GM19455 (cell line): Measurements from ENCODE around the gene ADAM15.

Source experiments
- ATAC-seq: cut with Tn5 transposase; IDR thresholded peaks from one replicate; pipeline ENCODE4 v1.9.1; 2021; ENCODE audit not compliant: unreplicated experiment

ADAM15 gene

DNA sequence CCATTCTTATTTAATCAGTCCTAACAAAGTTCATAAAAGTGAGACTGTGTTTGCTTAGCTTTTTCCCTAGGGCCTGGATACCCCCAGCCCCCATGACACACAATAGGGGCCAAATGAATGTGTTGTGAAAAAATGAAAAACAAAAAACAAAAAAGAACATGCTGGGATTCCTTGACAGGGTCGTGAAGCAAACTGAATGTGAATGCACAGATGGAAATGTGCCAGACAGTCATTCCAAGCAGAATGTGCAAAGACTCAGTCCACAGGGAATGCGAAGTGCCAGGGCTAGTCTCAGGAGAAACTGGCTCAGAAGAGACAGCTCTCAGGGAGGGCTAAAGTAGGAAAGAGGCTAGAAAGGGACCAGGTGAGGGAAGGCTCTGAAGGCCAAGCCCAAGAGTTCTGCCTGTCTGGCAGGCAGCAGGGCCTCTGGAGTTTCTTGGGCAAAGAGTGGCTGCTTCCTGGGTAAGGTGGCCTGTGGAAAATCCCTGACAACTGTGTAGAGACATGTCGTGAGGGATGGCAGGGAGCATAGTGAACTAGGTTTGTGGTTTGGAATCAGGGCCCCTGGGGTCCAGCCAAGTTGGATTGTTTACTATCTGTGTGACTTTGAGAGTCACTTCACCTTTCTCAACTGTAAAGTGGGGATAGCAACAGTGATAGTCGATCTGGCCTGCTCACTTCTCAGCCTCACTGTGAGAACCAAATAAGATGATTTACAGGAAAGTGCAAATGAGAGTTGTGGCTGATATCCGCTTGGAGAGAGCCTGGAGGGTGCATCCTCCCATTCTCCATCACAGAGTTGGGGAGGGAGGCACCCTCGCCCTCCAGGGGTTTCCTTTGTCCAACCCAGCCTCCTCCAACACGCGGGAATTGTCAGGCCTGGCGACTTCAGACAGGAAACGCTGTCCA lies 1.2 kb upstream of the ADAM15 start:
- ATAC-seq: no peak

DNA sequence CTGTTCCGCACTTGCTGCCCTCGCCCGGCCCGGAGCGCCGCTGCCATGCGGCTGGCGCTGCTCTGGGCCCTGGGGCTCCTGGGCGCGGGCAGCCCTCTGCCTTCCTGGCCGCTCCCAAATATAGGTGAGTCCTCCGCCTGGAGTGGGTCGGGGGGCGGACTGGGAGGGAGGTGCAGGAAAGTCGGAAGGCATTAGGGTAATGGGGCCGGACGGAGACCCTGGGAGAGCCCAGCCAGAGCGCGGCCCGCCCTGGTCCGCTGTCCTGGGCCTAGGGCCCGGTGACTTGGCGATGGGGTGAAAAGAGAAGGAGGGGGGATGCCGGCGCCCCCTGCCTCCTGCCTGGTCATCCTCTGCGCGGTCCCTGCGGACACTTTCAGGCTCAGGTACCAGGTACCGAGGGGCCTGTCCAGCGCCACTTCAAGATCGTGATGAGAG lies 243 bp downstream of the ADAM15 start:
- ATAC-seq: no peak

DNA sequence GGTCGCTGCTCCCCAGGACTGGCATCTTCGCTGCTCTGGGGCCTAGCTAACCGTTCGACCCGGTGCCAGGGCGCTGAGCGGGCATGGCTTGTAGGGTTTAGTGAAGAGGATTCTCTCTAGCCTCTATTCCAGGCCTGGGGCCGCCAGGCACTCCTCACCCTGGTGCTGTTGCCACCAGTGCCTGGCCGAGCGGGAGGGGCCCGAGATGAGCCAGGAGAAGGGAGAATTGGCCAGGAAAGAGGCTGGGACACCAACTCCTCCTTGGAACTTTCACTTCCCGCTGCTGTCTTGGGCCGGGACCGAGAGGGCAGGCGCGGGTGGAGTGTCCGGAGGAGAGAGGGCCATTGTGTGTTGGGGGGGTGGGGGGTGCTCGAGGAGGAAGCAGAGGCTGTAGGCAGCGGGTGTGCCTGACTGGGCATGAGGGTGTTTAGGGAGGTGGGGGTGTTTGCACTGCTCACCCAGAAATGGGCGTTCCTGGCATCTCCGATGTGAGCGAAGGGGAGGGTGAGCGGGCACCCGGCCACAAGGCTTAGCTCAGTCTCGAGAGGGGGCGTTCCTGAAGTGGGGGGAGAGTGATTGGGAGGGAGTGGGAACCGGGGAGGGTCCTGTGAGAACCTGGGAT lies 772 bp downstream of the ADAM15 start:
- no peak for ATAC-seq

DNA sequence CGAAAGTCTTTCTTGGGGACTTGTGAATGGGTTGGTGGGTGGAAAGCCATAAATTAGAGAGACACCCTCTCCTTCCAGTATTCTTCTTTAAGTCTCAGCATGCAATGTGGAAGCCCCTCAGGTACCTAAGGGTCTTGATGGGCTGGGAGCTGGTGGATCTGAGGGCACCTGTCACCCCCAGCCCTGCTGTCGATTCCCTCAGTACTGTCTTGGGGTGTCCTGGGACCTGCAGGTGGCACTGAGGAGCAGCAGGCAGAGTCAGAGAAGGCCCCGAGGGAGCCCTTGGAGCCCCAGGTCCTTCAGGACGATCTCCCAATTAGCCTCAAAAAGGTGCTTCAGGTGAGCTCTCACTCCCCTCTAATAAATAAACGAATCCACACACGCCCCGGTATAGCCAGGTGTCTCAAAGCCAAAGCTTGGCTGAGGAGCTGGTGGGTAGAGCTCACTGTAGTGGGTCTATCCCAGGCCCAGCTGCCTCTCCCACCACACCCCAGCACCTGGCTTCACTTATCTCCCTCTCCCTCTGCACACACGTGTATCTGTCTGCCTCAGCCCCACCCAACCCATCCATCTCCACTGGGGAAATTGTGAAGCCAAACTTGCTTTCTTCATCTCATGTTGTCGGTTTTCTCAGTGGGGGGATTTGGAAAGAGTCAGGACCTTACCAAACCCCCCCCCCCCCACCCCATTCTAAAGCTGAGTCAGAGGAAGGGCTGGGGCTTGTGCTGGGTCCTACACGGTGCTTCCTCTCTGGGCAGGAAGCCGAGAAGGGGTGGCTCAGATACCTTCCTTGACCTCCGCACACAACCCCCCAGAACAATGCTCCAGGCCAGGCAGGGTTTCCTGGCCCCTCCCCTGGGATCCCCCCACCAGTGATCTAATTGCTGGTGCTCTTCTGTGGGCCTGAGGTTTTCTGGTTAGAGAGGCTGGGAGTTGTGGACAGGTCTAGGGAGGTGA lies 1.6 kb downstream of the ADAM15 start:
- ATAC-seq: no peak

DNA sequence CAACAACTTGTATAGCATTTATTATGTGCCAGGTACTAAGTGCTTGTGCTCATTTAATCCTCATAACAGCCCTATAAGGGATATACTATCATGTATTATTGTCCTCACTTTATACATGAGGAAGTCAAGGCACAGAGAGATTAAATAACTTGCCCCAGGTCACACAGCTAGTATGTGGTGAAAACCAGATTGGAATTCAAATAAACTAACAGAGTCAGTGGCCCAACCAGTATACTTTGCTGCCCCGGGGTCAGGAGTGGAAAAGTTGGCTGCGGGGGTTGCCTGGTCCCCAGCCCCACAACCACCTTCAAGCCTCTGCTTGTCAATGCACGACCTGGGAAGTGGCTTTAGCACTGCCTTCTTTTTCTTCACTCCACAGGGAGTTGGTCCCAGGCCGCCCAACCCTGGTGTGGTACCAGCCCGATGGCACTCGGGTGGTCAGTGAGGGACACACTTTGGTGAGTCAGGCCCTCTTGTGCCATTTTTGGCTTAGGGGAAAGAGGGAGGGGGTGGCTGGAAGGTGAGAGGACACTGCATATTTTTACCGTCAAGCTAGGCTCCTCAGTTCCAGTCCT lies 2.5 kb downstream of the ADAM15 start:
- no peak for ATAC-seq

DNA sequence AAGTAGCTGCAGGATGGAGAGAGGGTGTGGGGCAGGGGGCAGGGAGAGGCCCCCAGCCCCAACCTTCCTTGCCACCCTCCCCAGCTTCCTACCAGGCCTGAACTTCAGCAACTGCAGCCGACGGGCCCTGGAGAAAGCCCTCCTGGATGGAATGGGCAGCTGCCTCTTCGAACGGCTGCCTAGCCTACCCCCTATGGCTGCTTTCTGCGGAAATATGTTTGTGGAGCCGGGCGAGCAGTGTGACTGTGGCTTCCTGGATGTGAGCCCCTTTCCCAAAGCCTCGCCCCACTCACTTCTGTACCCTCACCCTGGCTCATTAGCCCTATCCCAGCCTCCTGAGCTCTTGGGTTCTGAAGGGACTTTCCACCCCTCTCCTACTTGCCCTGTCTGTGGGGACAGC lies 6.0 kb downstream of the ADAM15 start:
- no peak for ATAC-seq

DNA sequence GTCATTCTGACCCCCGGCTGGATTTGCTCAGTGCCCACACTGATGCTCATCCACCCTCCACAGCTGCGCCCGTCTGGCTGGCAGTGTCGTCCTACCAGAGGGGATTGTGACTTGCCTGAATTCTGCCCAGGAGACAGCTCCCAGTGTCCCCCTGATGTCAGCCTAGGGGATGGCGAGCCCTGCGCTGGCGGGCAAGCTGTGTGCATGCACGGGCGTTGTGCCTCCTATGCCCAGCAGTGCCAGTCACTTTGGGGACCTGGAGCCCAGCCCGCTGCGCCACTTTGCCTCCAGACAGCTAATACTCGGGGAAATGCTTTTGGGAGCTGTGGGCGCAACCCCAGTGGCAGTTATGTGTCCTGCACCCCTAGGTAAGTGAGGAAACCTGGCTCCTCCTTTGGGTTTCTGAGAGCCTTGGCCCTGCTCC lies 6.7 kb downstream of the ADAM15 start:
- ATAC-seq: no peak

DNA sequence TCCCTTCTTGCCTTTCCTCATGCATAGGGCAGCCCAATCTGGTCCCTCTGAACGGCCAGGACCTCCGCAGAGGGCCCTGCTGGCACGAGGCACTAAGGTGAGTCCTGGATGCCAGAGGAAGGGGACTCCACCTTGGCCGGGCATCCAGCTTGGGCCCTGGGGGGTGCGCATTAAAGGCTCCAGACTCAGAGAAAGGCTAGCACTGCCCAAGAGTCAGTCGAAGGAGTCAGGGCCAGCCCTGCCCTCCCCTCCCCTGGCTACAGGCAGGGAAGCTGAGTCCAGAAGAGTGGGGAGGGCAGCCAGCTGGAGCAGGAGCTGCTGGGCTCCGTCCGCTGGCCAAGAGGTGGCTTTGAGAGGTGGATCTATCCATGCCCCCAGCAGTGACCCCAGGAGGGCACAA lies 9.6 kb downstream of the ADAM15 start:
- no peak for ATAC-seq

DNA sequence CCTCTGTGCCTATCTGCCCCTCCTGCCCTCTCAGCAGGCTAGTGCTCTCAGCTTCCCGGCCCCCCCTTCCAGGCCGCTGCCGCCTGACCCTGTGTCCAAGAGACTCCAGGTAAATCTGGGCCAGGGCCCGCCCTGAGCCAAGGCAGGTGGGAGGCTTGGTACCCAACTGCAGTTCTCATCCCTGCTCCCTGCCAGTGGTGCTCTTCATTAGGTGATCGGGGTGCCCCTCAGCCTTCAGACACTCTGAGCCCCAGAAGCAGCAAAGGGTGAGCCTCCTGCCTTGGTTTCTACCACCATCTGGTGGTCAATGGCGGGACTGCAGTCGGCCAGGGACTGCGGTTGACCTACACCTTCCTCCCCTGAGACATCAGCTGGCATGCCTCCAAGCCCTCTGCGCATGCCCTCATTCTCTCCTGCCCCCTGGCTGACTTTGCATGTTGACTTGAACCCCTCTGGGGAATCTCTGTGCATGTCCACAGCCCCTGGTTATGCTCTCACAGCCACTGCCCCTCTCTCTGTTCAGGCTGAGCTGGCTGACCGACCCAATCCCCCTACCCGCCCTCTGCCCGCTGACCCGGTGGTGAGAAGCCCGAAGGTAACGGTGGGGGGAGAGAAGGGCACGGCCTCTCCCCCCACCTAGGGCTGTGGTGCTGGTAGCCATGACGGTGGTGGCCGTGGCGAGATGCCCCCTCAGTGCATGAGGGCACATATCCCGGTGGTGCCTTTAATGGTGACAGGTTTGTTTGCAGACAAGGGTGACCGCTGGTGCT lies 10.4 kb downstream of the ADAM15 start:
- no peak for ATAC-seq

DNA sequence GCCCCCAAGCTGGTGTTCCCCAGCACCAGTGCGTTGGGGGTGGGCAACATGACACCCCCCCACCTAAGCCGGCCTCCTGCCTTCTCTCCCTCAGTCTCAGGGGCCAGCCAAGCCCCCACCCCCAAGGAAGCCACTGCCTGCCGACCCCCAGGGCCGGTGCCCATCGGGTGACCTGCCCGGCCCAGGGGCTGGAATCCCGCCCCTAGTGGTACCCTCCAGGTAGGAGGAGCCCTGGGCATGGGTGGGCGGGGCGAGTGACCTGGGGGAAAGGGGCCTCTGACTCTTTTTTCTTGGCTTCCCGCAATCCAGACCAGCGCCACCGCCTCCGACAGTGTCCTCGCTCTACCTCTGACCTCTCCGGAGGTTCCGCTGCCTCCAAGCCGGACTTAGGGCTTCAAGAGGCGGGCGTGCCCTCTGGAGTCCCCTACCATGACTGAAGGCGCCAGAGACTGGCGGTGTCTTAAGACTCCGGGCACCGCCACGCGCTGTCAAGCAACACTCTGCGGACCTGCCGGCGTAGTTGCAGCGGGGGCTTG lies 11.1 kb downstream of the ADAM15 start:
- no peak for ATAC-seq

DNA sequence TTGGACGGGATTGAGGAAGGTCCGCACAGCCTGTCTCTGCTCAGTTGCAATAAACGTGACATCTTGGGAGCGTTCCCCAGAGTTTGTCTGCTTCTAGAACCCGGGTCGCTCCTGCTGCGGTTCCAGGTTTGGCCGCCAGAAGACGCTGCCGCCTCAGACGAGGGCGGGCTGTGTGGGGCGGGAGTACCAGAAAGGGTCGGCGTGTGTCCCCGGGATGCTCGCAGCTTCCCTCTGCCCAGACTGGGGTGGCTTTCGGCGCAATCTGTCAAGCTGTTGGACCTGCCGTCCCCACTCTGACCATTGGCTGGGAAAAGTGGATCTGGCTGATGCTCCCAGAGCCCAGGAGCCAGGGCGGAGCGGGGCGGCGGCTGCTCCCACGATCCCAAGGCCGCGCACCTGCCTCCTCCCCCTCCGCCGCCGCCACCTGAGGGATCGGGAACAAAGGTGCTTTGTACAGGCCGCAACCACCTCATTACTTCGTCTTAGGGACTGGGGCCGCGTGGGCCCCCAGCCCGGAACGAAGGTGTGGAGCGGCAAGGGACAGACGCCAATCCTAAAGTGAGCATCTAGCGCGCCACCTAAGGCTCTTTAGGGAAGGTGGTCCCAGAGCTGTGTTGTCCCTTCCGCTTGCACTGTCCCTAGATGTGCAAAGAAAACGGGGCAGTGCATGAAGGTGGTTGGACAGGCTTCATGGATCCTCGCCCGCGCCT lies 11.7 kb downstream of the ADAM15 start:
- ATAC-seq: no peak

DNA sequence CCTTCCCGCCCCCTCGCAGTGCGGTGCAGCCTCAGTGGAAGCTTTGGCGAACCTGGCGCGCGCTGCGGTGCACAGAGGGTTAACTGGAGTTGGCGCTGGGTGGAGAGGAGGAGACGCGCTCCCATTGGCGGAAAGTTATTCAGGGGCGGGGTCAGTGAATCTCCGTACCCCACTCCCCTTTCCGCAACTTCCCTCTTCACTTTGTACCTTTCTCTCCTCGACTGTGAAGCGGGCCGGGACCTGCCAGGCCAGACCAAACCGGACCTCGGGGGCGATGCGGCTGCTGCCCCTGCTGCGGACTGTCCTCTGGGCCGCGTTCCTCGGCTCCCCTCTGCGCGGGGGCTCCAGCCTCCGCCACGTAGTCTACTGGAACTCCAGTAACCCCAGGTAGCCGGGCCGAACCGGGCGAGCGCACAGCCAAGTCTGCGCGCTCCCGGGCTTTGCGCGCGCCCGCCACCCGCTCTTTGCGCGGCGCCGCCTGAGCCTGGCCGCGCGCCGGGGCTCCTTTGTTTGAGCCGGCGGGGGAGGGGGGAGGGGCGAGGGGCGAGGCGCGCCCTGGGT lies 12.5 kb downstream of the ADAM15 start, which contains the start of gene EFNA4:
EFNA4 (plus strand) TSS at position 191 of the 561 bp plus-strand sequence; CDS start at position 275, 84 bp downstream.
- peak; percentile 66 for ATAC-seq

DNA sequence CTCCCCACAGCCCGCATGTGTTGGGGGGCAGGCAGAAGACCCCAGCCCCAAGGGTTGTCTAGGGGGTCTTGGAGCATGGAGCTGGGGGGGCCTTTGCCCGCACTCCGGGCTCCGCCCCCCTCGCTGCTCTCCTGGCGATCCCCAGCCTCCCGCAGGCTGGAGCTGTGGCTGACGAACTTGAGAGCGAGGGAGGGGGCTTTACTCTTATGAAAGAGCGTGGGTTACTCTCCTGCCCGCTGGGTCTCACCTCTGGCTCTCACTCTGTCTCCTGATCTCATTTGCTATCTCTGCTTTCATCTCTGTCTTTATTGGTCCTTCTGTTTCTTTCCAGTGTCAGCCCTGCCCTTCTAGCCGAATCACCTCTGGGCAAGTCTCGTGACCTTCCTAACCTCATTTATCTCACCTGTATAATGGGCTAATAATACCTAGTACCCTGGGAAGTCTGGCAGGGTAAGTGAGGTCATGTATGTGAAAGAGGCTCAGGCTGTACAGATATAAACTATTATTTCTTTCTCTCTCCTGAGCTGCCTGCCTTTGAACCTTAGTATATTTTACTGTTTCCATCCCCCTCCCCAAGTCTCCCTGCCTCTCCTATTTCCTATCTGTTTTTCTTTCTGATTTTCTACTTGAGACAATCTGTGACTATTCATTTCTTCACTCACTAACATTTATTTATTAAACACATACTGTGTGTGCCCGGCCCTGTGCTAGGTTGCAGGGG lies 13.2 kb downstream of the ADAM15 start:
- no peak for ATAC-seq

DNA sequence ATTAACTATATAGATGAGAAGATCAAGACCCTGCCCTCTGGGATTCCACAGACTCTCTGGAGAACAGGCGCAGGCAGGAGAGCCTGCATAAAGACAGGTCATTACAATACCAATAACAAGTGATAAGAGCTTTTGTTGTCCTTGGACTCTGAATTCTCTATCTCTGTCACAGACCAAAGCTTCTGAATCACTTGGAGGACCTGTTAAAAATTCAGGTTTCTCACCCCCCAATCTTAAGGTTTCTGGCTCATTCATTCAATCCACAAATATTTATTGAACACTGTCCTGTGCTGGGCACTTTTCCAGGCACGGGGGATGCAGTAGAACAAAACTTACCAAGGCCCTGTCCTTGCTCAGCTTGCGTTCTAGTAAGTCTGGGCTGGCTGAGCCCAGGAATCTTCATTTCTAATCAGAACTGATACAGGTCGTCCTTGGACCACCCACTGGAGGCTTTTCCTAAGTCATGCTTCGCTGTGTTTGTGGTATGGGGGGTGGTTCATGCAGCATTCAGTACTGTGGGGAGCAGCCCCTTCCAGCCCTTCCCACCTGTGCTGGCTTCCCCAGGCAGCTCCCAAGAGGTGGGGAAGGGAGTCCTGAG lies 13.8 kb downstream of the ADAM15 start:
- ATAC-seq: no peak

DNA sequence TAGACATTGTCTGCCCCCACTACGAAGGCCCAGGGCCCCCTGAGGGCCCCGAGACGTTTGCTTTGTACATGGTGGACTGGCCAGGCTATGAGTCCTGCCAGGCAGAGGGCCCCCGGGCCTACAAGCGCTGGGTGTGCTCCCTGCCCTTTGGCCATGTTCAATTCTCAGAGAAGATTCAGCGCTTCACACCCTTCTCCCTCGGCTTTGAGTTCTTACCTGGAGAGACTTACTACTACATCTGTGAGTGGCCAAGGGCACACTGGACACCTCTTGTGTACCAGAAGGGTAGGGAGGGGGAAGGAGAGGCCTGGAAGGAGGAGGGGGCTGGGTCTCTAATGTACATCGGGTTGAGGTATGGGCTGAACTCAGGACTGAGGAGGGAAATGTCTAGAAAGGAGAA lies 15.7 kb downstream of the ADAM15 start:
- ATAC-seq: no peak

DNA sequence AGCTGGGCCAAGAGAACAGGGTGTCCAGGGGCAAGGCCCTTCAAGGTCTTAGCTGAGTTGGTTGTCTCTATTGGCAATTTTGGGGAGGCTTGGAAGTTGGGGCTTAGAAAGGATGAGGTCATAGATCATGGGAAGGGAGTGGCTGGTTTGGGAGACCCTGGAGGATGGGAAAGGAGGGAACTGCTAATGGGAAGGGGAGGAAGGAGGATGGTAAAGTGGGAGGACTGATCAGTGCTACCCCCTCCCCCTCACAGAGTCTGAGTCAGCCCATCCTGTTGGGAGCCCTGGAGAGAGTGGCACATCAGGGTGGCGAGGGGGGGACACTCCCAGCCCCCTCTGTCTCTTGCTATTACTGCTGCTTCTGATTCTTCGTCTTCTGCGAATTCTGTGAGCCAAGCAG lies 17.5 kb downstream of the ADAM15 start:
- no peak for ATAC-seq

DNA sequence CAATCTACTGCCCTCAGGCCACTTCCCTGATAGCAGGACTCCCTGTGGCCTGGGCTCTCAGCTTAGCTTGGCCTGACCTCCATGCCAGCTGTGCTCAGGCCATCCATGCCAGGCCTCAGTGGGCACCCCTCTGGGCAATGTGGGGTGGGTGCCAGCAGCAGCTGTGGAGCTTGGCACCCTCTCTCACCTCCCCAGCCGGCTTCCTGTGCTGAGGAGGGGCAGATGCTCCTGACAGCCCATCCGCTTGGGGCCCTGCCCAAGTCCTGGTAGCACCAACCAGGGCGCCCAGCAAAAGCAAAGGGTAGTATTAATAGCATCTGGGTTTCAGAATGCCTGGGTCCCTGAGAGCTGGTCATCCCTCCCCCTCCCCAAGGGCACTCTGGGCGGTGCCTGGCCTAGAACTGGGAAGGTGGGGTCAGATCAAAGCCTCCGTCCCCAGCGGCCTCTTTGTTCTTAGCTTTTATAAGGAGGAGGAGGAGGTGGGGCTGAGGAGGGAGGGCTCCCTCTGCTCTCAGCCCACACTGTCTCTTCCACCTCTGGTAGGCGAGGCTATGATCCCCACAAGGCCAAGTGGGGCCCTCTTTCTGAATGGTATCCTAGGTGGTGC lies 18.5 kb downstream of the ADAM15 start:
- no peak for ATAC-seq
